ENCODE results near the gene GATA5. TPM values are rescaled to one million over a fixed set of nuclear protein-coding genes. Genes with fewer than 3 reads are reported as not detected.

GATA5 gene
- total and polyA plus RNA-seq, 10 of the 15 experiments (the other 5 are each of a cell fraction or from before 2014, with no cell fraction given): not detected

DNA sequence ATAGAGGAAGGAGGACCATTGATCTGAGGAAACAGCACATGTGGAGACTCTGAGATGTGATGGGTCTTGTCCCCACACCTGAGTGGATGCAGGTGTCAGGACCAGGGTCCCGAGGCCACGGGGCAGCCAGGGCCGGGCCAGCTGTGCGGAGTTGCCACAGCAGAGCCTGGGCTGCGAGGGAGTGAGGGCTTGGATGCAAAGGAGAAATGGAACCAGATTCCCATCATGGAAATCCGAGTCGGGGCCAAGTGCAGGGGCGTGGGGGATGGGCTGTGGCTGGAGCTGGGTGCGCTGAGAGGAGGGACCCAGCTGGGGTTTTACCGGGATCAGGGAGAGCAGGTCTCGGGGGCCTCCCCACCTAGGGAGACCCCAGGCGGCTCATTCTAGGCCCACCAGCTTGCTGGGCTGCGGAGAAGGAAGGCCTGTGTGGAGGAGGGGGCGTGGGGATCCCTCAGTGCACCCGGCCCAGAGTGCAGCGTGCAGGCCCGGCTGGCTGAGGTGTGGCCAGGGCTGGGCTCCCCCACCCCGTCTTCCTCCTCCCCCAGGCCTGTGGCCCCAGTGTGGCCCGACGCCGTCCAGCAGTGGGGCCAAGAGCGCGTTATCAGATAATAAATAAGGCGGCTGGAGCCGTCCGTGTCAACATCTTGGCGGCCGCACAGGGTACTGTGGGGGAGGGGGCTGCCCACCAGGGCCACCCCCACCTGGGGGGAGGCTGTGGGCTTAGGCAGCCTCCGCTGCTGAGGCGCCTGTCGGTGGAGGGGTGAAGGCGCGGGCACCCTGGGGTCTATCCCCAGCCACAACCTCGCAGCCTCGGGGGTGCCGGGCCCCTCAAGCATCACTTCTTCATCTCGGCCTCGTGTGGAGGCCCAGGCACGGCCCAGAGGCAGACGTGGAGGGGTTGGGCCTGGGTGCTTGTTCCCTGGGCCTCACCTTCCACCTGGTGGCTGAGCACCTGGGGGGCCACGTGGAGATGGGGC is 17.2 kb downstream of the GATA5 start (continued):
- TF ChIP-seq, protein P1, sequence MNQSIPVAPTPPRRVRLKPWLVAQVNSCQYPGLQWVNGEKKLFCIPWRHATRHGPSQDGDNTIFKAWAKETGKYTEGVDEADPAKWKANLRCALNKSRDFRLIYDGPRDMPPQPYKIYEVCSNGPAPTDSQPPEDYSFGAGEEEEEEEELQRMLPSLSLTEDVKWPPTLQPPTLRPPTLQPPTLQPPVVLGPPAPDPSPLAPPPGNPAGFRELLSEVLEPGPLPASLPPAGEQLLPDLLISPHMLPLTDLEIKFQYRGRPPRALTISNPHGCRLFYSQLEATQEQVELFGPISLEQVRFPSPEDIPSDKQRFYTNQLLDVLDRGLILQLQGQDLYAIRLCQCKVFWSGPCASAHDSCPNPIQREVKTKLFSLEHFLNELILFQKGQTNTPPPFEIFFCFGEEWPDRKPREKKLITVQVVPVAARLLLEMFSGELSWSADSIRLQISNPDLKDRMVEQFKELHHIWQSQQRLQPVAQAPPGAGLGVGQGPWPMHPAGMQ (IDR thresholded peaks at IDR 0.05; ENCODE audit: borderline replicate concordance): no peak
- TF ChIP-seq EZH2 (IDR thresholded peaks at IDR 0.05; ENCODE audit: borderline replicate concordance, control insufficient read depth, low read depth, low read length): no peak
- no peak for TF ChIP-seq YY1 (IDR thresholded peaks at IDR 0.05; ENCODE audit: low read depth, low read length)
- TF ChIP-seq RELA (IDR thresholded peaks at IDR 0.05; ENCODE audit: borderline replicate concordance, partially characterized antibody): no peak
- no peak for TF ChIP-seq HDAC6 (IDR thresholded peaks at IDR 0.05; ENCODE audit: unreplicated experiment)
- no peak for TF ChIP-seq TARDBP (IDR thresholded peaks at IDR 0.05; ENCODE audit: borderline replicate concordance)
- no peak for TF ChIP-seq RUNX3 (IDR thresholded peaks at IDR 0.05; ENCODE audit: low read length)
- TF ChIP-seq SMAD1 (IDR thresholded peaks at IDR 0.05; ENCODE audit: low read depth, partially characterized antibody): no peak
- TF ChIP-seq HCFC1 (IDR thresholded peaks at IDR 0.05; ENCODE audit: low read length): no peak
- TF ChIP-seq CBX3 (IDR thresholded peaks at IDR 0.05; ENCODE audit: borderline replicate concordance, low read depth): no peak
- TF ChIP-seq, protein P2, sequence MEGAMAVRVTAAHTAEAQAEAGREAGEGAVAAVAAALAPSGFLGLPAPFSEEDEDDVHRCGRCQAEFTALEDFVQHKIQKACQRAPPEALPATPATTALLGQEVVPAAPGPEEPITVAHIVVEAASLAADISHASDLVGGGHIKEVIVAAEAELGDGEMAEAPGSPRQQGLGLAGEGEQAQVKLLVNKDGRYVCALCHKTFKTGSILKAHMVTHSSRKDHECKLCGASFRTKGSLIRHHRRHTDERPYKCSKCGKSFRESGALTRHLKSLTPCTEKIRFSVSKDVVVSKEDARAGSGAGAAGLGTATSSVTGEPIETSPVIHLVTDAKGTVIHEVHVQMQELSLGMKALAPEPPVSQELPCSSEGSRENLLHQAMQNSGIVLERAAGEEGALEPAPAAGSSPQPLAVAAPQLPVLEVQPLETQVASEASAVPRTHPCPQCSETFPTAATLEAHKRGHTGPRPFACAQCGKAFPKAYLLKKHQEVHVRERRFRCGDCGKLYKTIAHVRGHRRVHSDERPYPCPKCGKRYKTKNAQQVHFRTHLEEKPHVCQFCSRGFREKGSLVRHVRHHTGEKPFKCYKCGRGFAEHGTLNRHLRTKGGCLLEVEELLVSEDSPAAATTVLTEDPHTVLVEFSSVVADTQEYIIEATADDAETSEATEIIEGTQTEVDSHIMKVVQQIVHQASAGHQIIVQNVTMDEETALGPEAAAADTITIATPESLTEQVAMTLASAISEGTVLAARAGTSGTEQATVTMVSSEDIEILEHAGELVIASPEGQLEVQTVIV (IDR thresholded peaks at IDR 0.05; ENCODE audit: borderline replicate concordance, partially characterized antibody): no peak
